ENCODE results near the gene MCAT.
"Not testable (repeated sequence)": the region's sequence is repeated elsewhere in the genome, so short reads cannot be mapped to it uniquely, and the experiment has no call there.

MCAT gene

GRCh38 chr22:43118024-43118849, 25.0 kb downstream of the MCAT start:
- no peak for DNase-seq

GRCh38 chr22:43116932-43117331, 26.3 kb downstream of the MCAT start:
- no peak for DNase-seq

- no peak for DNase-seq
Measured at GRCh38 chr22:43114958-43115357, 28.2 kb downstream of the MCAT start.

GRCh38 chr22:43113526-43114251, 29.5 kb downstream of the MCAT start:
- DNase-seq = no peak

- DNase-seq = peak; percentile 79
Measured at GRCh38 chr22:43110927-43111623, 32.1 kb downstream of the MCAT start.

- DNase-seq = peak; percentile 80
Measured at GRCh38 chr22:43110444-43110926, 32.7 kb downstream of the MCAT start, which contains the start of gene BIK. Gene BIK (plus strand): TSS chr22:43110750. CDS start chr22:43124023, 13,273 bp downstream.

- DNase-seq = no peak
Measured at GRCh38 chr22:43109921-43110443, 33.2 kb downstream of the MCAT start.

- DNase-seq = no peak
Measured at GRCh38 chr22:43109511-43109910, 33.7 kb downstream of the MCAT start.

GRCh38 chr22:43106302-43106701, 36.9 kb downstream of the MCAT start:
- no peak for DNase-seq

GRCh38 chr22:43104950-43105349, 38.2 kb downstream of the MCAT start:
- not testable (repeated sequence) for DNase-seq

GRCh38 chr22:43104056-43104625, 39.1 kb downstream of the MCAT start:
- peak; percentile 74 for DNase-seq

GRCh38 chr22:43101306-43101705, 41.9 kb downstream of the MCAT start:
- no peak for DNase-seq

GRCh38 chr22:43100225-43100624, 43.0 kb downstream of the MCAT start:
- DNase-seq = no peak

GRCh38 chr22:43099095-43099494, 44.1 kb downstream of the MCAT start:
- DNase-seq = no peak

- DNase-seq = no peak
Measured at GRCh38 chr22:43098356-43098755, 44.8 kb downstream of the MCAT start.

- no peak for DNase-seq
Measured at GRCh38 chr22:43096420-43096819, 46.8 kb downstream of the MCAT start.

GRCh38 chr22:43094551-43094950, 48.6 kb downstream of the MCAT start:
- DNase-seq = no peak

GRCh38 chr22:43094085-43094484, 49.1 kb downstream of the MCAT start:
- no peak for DNase-seq

GRCh38 chr22:43092085-43092484, 51.1 kb downstream of the MCAT start:
- DNase-seq = no peak

GRCh38 chr22:43090130-43090789, 52.9 kb downstream of the MCAT start:
- peak; percentile 70 for DNase-seq

GRCh38 chr22:43088984-43089717, 54.0 kb downstream of the MCAT start, which contains the start of gene TTLL1:
Gene TTLL1 (minus strand): TSS chr22:43089391. CDS start chr22:43075586, 13,805 bp downstream.
- peak; percentile 95 for DNase-seq

All from activated effector memory CD4-positive, alpha-beta T cell treated with anti-CD3 and anti-CD28 coated beads, Interleukin-2, amount 50 U/mL, for 16 hours (primary cell).